Measurements from ENCODE around the gene TMEM17.

DNA sequence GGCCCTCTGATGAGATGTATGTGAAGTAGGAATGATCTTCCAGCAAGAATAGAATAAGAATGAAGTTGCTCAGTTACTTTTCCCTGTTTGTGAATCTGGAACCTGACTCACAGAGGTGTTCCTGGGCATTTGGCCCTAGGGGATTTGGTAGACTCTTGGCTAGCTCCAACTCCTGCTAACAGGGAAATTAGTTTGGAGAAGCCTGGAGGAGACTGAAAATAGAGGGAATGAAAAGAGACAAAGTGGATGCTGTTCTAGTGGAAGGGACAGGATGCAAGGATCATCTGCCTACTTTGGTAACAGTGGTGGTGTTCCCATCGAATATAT lies 19.6 kb downstream of the TMEM17 start:
- TF ChIP-seq, protein P1, sequence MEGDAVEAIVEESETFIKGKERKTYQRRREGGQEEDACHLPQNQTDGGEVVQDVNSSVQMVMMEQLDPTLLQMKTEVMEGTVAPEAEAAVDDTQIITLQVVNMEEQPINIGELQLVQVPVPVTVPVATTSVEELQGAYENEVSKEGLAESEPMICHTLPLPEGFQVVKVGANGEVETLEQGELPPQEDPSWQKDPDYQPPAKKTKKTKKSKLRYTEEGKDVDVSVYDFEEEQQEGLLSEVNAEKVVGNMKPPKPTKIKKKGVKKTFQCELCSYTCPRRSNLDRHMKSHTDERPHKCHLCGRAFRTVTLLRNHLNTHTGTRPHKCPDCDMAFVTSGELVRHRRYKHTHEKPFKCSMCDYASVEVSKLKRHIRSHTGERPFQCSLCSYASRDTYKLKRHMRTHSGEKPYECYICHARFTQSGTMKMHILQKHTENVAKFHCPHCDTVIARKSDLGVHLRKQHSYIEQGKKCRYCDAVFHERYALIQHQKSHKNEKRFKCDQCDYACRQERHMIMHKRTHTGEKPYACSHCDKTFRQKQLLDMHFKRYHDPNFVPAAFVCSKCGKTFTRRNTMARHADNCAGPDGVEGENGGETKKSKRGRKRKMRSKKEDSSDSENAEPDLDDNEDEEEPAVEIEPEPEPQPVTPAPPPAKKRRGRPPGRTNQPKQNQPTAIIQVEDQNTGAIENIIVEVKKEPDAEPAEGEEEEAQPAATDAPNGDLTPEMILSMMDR (IDR thresholded peaks at IDR 0.05), result no peak
- TF ChIP-seq POLR2A (IDR thresholded peaks at IDR 0.05), result no peak

Data from ovary (tissue), 3 donors.